ENCODE data around the gene NXNL2.
A peak's percentile ranks its signal among the peaks of the same experiment; 100 is the strongest.

The NXNL2 gene

DNA sequence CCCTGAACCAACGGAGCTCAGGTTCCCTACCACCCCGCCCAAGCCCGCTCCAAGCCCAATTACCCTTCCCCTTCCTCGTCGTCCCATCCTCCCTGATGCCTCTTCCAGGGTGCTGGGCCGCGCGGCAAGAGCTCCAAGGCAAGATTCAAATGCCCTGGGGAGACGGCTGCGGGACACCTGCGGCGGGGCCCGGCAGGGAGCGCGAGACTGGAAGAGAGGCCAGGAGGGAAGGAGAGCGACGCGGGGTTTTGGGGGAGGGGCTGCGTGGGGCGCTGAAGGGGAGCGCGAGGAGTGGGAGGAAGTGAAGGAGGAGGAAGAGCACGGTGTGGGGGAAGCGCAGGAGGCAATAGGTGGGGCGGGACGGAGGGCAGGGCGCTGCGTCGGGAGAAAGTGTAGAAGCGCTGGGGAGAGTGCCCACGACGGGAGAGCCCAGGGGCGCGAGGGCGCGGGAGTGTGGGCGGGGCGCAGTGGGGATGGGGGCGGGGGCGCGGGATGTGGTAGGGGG lies 975 bp upstream of the NXNL2 start:
- no peak for DNase-seq

DNA sequence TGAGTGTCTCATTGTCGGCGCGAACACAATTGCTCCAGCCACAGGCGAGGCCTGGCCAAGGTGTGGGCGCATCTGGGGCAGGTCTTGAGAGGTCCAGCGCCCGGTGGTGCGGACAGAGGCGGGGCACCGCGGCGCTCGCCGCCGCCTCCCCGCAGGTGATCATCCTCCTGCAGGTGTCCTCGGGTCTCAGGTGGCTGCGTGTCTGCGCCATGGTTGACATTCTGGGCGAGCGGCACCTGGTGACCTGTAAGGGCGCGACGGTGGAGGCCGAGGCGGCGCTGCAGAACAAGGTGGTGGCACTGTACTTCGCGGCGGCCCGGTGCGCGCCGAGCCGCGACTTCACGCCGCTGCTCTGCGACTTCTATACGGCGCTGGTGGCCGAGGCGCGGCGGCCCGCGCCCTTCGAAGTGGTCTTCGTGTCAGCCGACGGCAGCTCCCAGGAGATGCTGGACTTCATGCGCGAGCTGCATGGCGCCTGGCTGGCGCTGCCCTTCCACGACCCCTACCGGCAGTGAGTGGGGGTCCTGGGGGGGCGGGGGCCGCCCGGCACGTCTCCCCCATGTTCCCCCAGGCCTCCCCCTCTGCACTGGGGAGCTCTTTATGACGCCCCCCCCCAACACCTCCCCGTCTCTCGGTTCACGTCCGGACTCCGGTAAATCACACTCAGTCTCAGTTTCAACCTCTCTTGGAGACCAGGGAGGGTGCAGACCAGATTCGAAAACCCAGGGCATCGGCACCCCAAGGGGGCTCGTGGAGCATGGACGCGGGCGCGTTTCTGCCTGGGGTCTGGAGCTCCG lies 446 bp downstream of the NXNL2 start:
- DNase-seq, result no peak

DNA sequence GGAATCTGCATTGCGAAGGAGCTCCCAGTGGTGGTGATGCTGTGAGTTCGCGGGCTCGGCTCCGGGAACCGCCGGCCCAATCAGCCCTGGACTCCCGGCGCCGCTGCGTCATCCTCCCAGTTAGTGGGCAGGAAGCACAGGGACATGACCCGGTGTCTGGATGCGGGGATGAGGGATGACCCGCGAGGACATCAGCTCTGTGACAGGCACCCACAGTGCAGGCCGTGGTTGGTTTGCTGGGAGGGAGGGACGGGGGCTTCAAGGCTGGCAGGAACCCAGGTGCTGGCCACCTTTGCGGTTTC lies 996 bp downstream of the NXNL2 start:
- DNase-seq, result no peak

DNA sequence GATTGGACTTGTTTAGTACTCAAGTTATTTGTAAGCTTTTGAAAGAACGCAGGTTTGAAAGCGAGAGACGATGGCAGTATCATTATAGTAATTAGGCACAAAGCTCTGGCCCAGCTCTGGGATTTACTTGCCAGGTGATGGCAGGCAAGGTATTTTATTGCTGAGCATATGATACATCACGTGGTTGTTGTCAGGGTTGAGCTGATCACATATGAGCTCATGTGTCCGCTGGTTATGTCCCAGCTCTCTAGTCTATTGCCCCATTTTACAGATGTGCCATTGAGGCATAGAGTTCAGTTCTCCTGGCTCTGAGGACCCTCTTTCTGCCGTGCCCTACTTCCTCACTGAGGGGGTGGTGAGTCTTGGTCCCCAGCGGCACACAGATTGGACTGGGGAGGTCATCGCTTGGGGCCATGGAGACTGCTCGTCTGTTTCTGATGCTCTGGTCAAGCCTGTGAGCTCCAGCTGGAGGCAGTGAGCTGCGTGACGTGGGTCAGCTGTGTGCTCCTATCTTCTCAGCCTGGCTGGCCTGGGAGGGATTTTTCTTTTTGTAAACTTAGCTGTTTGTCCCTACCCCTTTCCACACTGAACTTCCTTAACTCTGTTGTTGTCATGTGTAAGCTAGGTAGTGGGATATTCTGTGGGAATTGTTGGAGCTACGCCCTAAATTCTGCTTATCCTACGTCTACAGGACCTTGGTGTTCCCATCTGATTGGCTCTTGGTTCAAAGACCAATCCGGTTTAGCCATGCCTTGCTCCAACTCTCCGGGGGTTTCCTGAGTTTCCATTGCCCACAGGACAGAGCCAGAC lies 2.2 kb downstream of the NXNL2 start:
- DNase-seq, result no peak

DNA sequence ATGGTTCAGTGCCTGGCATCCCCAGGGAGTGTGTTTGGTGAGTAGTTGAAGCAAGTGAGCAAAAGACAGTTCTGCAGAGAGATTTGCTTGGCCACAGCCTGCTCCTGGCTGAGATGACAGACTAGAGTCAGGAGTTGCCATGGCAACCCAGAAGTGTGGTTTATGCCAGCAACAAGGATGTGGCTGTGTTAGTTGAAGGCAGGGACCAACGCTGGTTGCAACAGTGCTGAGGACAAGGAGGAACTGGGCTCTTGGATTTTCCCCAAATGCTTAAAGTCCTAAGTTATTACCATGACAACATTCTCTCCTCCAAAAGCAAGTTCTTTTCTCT lies 2.7 kb downstream of the NXNL2 start:
- DNase-seq, result peak; percentile 64 to 72

DNA sequence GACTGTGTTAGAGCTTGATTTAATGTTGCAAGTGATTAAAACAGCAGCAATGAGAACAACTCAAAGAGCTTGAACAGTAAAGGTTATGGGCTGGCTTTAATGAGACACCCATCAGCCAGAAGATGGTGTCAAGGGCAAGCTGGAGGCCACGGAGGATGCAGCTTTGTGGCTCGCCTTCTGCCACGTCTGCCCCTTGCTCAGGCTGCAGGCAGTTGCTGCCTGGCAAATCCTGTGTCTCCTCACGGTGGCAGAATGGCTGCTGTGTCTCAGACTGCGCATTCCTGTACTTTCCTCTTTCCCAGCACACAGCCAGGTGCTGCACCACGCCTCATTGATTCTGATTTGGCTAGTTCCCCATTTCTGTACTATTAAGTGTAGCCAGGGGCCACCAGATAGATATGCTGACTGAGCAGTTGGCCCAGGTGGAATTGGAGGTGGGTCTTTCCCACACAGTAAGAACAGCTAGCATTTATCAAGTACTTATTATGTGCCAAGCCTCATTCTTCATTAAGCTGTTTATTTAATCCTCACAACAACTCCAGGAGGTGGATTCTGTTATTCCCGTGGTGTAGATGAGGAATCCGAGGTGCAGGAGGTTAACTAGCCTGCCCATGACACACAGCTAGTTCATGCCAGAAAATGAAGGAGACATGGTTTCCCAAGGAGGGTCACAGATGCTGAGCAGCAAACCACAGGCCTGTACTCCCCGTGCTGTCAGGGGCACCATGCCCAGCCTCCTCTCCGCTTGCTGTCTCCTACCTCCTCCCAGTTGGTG lies 3.5 kb downstream of the NXNL2 start:
- no peak for DNase-seq

DNA sequence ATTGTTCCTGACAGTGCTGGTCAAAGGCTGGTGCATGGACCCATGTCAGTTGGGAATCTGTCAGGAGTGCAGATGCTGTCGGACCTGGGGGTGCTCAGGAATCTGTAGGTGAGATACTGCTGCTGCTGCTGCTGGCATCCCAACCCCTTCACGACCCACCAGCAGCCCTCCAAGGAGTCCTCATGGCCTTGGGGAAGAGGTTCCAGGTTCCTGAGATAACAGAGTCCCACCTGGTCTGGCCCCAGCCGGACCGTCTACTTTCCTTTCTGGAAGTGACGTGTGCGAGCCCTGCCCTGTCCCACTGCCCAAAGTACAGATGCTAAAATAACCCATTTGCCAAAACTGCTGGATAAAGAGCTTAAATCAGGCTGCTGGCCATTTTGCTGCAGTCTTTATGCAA lies 4.3 kb downstream of the NXNL2 start:
- DNase-seq, result no peak

DNA sequence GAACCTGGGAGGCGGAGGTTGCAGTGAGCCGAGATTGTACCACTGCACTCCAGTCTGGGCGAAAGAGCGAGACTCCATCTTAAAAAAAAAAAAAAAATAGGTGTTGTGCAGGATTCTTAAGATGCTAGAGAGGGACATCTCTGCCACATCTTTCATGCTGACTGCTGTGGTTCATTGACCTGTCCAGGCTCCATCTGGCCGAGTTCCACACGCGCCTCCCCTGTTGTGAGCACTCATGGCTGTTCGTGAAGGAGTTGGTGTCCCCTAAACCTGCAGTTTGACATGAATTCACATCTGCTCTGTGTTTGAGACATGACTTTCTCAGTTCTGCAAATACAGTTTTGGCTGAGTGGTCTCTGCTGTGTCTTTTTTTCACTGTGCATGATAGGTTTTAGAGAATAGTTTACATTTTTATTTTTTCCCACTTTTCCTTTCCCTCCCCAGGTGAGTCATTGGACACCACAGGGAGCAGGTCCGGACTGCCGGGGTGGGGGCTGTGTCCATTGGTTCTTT lies 5.3 kb downstream of the NXNL2 start:
- no peak for DNase-seq

DNA sequence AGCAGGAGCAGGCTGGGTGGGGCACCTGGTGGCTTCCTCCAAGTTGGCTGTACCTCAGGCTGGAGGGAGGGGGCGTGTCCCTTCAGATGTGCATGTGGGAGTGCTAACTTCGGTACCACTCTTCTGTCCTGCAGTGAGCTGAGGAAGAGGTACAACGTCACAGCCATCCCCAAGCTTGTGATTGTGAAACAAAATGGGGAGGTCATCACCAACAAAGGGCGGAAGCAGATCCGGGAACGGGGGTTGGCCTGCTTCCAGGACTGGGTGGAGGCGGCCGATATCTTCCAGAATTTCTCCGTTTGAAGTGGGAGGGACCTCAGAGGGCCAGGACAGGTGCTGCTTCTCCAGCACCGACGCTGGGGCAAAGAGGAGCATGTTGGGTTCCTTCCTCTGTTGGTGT lies 9.3 kb downstream of the NXNL2 start:
- no peak for DNase-seq

DNA sequence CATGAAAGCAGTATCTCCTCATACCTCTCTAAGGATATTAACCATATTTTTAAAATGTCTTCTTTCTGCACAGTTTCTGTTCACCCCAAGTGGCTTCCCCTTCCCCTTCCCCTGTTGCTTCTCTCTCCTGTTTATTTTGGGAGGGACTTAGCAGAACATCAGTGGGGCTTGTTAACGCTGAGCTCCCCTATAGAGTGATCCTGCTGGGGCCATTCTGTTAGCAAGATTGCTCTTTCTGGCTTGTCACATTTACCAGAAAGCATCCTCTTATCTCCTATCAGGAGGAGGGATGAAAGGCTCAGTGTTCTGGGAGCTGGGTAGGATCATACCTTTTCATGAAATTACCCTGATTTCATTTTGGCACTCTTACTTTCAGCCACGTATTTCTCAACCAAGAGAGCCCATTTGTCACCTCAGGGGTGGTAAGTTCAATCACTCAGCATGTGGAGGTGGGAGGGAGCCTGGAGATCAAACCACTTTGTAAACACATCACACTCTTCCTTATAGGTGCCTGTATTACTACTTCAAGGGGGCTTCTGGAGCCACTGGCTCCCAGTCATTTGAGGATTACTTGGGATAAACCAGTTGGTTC lies 16.7 kb downstream of the NXNL2 start:
- DNase-seq, result no peak

DNA sequence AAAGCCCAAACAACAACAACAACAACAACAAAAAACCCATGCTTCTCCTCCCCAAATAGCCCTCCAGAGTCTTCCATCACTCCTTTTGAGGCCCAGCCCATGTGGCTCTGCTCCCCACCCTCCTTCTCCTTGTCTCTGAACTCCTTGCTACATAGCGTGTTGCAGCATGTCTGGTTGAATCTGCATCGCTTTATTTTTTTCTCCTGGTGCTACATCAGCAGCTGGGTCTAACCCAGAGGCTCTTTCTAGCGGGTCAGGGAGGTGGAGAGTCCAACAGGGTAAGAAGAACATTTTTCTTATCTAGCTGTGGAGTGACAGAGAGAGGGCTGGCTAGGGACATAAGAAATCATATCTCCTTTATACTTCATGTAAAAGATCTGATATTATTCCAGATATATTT lies 18.4 kb downstream of the NXNL2 start:
- no peak for DNase-seq

DNA sequence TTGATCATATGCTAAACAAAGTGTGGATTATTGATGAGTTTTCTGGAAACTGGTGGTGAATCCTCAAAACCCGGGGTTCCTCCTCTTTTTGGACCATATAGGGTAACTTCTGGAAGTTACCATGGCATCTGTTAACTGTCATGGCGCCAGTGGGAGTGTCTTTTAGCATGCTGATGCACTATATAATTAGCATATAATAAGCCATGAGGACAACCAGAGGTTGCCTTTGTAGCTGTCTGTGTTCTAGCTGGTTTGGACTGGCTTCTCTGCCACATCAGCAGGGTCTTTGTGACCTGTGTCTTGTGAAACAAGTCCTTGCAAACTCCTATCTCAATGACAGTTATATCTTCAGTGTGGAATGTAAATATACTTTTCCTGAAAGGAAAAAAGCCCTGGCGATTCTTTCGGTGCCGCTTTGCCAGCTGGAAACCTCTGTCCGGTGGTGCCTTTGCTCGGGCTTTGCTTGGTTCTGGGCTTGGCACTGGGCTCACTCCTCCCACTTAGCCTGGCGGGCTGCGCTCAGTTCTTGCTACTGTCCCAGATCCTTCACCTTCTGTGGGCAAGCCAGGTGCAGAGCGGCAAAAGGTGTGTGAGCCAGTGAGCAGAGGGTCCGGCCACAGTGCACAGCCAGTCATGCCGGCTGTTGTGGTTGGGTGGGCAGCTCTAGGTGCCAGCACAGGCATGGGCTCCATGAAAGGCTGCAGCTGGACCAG lies 20.4 kb downstream of the NXNL2 start:
- DNase-seq, result no peak

DNA sequence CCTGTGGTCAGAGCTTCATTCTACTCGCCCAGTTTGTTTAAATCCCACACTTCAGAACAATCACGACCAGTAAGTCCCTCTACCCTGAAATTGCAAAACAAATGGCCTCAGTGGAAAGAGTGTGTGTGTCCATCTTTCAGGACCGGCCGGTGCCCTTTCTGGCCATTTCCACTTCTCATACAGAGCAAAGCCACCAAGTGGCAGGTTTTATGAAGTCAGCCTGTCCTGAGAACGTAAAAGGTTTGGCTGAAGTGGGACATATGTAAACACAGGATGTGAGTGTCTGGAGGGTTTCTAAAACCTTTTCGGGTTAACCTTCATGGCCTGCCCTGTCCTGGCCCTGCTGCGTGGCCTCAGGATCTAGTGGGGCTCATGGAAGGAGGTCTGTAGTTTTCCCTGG lies 24.7 kb downstream of the NXNL2 start:
- no peak for DNase-seq

DNA sequence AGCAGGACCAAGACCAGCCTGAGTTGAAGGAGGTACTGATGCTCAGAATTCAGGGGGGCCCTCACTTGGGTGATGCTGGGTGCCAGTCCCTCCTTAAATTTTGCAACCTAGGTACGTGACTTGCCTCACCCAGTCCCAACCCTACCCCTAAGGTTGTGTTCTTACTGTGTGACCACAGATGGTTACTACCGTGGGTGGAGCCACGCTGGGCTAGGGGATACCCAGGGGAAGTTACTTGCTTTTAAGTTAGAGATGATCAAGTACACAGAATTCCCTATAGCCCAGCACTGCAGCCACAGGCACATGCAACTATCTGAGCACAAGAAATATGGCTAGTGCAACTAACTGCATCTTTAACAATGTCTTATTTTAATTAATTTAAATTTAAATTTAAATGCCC lies 32.9 kb downstream of the NXNL2 start:
- DNase-seq, result no peak

DNA sequence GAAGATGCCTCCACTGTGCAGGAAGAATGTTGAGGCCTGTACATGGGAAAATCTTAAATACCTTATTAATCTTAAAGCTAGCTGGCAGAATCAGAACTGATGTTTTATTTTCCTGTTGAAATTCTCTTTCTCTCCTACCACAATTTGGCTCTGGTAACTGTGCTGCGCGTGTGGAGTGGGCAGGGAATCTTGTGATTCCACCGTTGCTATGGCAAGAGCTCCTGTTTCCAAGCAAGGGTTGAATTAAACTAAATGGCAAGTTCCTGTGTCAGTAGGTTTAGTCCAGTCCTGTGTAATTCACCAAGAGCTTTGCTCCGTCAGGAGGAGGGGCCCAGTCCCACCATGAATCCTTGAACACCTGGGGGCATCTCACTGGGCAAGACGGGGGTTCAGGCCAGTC lies 36.4 kb downstream of the NXNL2 start:
- DNase-seq, result no peak

DNA sequence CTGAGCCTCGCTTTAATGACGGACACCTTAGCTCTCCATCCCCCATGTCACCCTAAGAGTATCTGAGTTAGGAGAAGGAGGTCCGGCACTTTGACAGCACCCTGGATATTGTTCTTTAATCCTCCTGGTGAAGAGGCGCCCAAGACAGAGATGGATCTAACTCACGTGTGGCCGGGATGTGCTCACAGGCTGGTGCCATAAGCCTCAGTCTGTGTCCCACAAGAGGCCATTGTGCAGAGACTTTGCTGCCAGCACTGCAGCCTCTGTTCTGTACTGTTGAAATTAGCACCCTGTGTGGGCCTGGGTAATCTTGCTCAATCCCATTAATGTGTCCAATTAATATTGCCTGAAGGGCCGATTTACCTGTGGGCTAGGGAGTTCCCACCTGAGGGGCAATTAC lies 37.7 kb downstream of the NXNL2 start:
- no peak for DNase-seq

DNA sequence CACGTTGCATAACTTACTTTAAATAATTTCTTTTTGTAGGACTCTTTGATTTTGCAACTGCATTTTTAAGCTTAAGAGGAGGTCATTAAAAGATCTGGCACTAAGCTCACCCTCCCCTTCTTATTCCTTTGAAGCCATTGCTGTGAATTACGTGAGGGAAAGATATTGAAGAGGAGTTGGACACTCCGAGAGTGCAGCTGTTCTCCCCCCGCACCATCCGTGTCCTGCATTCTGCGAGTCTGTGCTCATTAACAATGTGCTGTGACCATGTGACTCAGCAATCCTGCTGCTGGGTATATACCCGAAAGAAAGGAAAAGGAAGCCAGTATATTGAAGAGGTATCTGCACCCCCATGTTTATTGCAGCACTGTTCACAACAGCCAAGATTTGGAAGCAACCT lies 40.0 kb downstream of the NXNL2 start:
- DNase-seq, result no peak

DNA sequence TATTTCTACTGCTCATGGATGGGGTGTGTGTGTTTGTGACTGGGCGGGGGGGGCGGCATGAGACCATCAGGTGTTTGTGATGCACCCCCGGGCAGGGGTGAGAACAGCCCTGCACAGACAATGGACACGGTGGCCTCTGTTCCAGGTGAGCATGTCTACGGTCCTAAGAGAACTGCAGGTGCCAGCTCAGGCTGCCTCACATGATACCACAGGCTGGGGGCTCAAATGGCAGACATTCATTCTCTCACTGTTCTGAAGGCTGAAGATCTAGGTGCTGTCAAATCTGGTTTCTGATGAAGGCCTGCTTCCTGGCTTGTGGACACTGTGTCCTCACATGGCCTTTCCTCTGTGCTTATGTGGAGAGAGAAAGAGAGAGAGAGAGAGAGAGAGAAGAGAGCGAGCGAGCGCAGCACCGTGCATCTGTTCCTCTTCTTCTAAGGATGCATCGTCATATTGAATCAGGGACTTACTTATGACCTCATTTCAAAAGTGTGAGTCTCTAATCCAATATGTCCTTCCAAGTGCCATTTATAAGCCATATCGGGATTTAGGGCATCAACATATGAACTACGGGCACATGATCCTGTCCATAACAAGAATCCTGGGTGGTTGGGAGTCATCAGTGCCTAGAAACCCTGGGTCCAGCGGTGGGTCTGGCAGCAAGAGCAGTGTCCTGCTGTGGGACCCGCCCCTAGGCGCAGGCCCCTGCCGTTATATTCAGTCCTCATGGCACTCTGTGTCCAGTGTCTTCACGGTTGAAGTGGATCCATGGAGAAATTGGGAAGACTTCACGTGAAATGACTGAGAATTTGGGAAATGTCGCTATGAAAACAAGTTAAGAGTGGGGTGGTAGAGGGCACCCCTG lies 42.5 kb downstream of the NXNL2 start:
- DNase-seq, result no peak

DNA sequence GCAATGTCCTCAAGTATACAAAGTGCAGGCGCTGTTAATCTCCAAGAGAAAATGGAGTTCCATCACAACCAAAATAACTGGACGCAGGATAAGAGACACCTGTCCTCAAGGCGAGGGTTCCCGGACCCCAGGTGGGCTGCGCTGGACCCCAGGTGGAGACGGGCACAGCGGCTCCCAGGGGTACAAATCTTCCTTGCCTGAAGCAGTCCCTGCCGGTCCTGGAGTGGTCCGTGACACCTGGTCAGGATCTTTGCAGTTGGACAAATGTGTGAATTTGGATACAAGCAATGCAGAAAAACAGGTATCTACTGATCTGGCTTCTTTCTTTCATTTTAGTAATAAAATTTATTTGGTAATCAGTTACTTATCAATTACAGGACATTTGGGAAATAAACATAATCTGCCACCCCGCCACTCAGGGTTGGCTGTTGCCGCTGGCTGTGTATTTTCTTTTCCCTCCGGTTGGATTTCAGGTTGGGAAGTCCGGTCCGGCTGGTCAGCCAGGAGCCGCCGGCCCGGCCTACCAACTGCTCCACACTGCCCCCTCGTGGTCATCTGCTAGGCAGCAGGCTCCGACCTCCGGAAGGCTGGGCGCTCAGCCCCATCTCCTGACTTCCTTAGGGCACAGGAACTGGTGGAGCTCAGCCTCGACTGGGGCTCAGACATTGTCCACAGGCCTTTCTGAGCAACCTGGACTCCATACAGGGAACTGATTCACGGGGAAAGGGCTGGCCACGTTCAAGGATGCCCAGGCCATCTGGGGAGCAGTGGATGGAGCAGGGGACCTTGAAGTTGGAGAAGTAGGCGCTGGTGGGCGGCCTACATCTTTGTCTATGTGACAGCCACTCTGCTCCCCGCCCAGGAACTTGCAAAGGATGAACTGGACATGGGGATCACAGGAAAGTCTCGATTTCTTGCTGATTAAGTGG lies 43.4 kb downstream of the NXNL2 start:
- peak; percentile 42 to 70 for DNase-seq

DNA sequence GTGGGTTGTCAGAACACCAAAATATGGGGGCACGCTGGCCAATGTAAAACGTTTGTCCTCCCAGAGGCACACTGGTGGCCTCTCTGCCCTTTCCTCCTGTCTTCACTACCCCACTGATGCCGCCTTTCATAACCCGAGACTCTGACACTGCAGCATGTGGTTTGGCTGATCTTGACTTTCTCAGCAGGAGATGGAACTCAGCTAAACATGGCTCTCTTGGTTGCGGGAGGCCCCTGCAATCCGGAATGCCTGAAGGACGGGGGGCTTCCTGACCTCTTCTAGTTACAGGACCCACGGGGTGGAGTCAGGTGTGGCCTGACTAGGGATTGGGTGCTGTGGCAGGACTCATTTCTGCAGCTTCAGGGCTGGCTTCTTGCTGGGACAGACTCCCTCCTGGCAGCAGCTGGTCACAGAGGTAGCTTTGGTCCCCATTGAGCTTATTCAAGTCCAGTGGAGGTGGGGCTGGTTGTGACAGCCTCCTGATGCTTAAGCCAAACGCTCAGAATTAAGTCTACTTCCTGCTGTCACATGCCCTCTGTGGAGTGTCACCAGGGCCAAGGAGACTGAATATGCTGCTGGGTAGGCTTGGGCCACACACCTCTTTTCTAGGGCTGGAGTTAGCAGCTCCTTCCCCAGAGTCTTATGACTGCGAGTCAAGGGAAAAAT lies 44.2 kb downstream of the NXNL2 start:
- DNase-seq, result no peak
